ENCODE measurements around the gene UGT1A3. TPM values are rescaled to one million over a fixed set of nuclear protein-coding genes. Genes with fewer than 3 reads are reported as not detected.

UGT1A3 gene
- total RNA-seq, 4 donors from 2014 or later = 0.30 to 1.1 (median 0.54) TPM; not detected in 1

DNA sequence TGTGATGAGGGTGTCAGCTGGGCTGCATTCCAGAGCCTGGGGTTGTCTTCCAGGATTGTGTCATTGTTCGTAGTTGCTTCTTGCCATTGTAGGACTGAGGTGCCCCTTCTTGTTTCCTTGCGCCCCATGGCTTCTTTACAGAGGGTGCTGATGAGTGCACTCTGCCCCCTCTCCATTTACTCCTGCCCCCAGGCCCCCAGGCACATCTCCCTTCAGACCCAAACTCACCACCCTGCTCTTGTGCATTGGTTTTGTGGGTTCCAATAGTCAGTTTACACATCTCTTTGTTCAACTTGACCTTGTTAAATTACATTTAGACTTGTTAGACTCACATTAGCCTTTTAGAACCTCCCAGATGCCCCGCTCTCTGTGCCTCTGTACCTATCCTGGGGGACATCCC is 92.4 kb downstream of the UGT1A3 start:
- TF ChIP-seq POLR2A (IDR thresholded peaks at IDR 0.05) = no peak
- TF ChIP-seq, protein P1, sequence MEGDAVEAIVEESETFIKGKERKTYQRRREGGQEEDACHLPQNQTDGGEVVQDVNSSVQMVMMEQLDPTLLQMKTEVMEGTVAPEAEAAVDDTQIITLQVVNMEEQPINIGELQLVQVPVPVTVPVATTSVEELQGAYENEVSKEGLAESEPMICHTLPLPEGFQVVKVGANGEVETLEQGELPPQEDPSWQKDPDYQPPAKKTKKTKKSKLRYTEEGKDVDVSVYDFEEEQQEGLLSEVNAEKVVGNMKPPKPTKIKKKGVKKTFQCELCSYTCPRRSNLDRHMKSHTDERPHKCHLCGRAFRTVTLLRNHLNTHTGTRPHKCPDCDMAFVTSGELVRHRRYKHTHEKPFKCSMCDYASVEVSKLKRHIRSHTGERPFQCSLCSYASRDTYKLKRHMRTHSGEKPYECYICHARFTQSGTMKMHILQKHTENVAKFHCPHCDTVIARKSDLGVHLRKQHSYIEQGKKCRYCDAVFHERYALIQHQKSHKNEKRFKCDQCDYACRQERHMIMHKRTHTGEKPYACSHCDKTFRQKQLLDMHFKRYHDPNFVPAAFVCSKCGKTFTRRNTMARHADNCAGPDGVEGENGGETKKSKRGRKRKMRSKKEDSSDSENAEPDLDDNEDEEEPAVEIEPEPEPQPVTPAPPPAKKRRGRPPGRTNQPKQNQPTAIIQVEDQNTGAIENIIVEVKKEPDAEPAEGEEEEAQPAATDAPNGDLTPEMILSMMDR (IDR thresholded peaks at IDR 0.05) = no peak
- intact Hi-C loops (cut with DNase I; ENCODE audit: low total_unique reads) = no loop called here
- DNase-seq (ENCODE audit: low spot score in 2 of 2) = no peak
- 88 to 95% methylated on average over 3 of the region's 3 CpGs for WGBS, 2 donors
- H3K4me3 ChIP-seq (ENCODE audit: low read depth, poor library complexity, severe bottlenecking) = no peak overlapping the region

DNA sequence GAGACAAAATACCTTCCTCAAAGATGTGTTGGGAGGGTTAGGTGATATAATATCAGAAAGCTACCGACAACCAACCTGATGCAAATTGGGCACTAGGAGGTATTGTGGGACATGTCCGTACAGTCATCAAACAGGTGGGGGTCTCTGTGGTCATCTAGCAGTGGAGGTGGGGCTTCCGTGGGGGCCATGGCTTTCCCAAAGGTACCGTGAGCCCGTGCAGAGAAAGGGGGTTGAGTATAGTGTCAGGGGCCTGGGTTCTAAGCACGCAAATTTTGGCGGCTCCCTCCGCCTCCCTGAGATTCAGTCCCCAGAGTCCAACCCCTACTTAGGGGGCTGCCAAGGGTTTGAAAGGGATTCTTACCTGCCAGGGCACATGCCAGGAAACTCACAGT is 92.9 kb downstream of the UGT1A3 start:
- TF ChIP-seq POLR2A (IDR thresholded peaks at IDR 0.05) = no peak
- TF ChIP-seq, protein P1 (IDR thresholded peaks at IDR 0.05) = no peak
- WGBS, 2 donors = 84 to 96% methylated on average over 7 to 8 of the region's 8 CpGs
- no peak for DNase-seq (ENCODE audit: low spot score in 2 of 2)
- intact Hi-C loops (cut with DNase I; ENCODE audit: low total_unique reads) = no loop called here
- H3K4me3 ChIP-seq (ENCODE audit: low read depth, poor library complexity, severe bottlenecking) = no peak overlapping the region

DNA sequence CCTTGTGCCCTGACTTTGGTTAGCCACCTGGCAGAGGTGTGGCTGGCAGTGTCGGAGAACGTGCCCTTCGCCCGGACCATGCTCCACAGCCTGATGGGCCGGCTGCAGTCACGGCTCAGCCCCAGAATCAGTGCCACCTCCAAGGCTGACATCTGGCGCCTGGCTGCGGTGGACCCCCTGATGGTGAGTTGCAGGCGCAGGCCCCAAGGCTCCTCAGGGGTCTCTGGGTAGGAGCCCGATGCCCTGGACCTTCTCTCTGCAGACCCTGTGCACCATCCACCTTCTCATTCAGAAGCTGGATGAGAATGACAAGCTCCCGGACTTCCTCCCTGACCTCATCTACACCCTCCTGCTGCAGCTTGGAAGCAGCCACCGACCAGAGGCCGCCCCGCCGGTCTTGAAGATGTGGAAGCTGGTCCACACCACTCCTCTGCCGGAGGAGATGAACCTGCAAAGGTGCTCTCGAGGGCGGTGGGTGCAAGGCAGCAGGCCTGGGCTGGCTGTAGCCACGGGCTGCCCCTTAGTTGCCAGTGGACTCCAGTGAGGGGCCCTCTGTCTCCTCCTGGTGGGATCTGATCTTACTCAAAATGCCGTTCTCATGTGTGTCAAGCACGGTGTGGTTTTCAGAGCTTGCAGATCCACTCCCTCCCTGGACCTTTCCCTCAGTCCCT is 93.4 kb downstream of the UGT1A3 start:
- no peak overlapping the region for H3K4me3 ChIP-seq (ENCODE audit: low read depth, poor library complexity, severe bottlenecking)
- intact Hi-C loops (cut with DNase I; ENCODE audit: low total_unique reads) = no loop called here
- no peak for TF ChIP-seq POLR2A (IDR thresholded peaks at IDR 0.05)
- TF ChIP-seq, protein P1 (IDR thresholded peaks at IDR 0.05) = no peak
- DNase-seq (ENCODE audit: low spot score in 2 of 2) = peak in 1 of 2 donors; percentile 74
- 89 to 92% methylated on average over 15 of the region's 21 CpGs for WGBS, 2 donors

Other genes starting within 250 kb of the UGT1A3 start
- 10 to 100 TPM; 26.9 to 38.7 (median 37.4) TPM for gene USP40, start 162.3 kb upstream of the UGT1A3 start, total RNA-seq
- not detected for gene UGT1A8, start 111.4 kb upstream of the UGT1A3 start, total RNA-seq
- under 1 TPM in 1 of 4 donors, not detected in 3; 0.36 TPM for gene UGT1A10, start 92.6 kb upstream of the UGT1A3 start, total RNA-seq
- not detected for gene UGT1A9, start 57.1 kb upstream of the UGT1A3 start, total RNA-seq
- 1 to 10 TPM in 2 of 4 donors, under 1 TPM in 2; 0.21 to 6.9 (median 1.6) TPM for gene UGT1A7, start 47.1 kb upstream of the UGT1A3 start, total RNA-seq
- 10 to 100 TPM; 11.5 to 35.6 (median 14.4) TPM for gene UGT1A6, start 36.2 kb upstream of the UGT1A3 start, total RNA-seq
- gene UGT1A5, start 16.1 kb upstream of the UGT1A3 start, total RNA-seq = 1 to 10 TPM in 1 of 4 donors, under 1 TPM in 2, not detected in 1; 0.32 to 1.7 (median 0.80) TPM
- gene UGT1A4, start 10.3 kb upstream of the UGT1A3 start, total RNA-seq = 1 to 10 TPM; 1.0 to 2.9 (median 2.4) TPM
- gene UGT1A1, start 31.2 kb downstream of the UGT1A3 start, total RNA-seq = under 1 TPM; 0.21 to 0.80 (median 0.36) TPM
- under 1 TPM in 2 of 4 donors, not detected in 2; 0.26 to 0.61 TPM for gene MROH2A, start 49.3 kb downstream of the UGT1A3 start, total RNA-seq
- 1 to 10 TPM; 1.2 to 4.4 (median 3.5) TPM for gene HJURP, start 125.5 kb downstream of the UGT1A3 start, total RNA-seq
- gene TRPM8, start 188.3 kb downstream of the UGT1A3 start, total RNA-seq = under 1 TPM in 2 of 4 donors, not detected in 2; 0.46 TPM

Data from lower leg skin (tissue), 4 donors.